ENCODE measurements around the gene ERAP2.
A peak's percentile ranks its signal among the peaks of the same experiment; 100 is the strongest.

Gene ERAP2

GRCh38 chr5:96904054-96904931 lies 28.0 kb downstream of the ERAP2 start:
- no peak overlapping the region for H3K4me3 ChIP-seq (ENCODE audit: low read depth, low read length)
- no peak for TF ChIP-seq CTCF (IDR thresholded peaks at IDR 0.05; ENCODE audit: insufficient read depth, low read depth, low read length, missing control alignments)
- no peak for DNase-seq (ENCODE audit: low read depth)

GRCh38 chr5:96905864-96906263 lies 29.6 kb downstream of the ERAP2 start:
- no peak for DNase-seq (ENCODE audit: low read depth)
- H3K4me3 ChIP-seq (ENCODE audit: low read depth, low read length), result no peak overlapping the region
- TF ChIP-seq CTCF (IDR thresholded peaks at IDR 0.05; ENCODE audit: insufficient read depth, low read depth, low read length, missing control alignments), result no peak

- no peak for DNase-seq (ENCODE audit: low read depth)
- no peak overlapping the region for H3K4me3 ChIP-seq (ENCODE audit: low read depth, low read length)
- TF ChIP-seq CTCF (IDR thresholded peaks at IDR 0.05; ENCODE audit: insufficient read depth, low read depth, low read length, missing control alignments), result no peak
Measured at GRCh38 chr5:96909003-96909402, 32.7 kb downstream of the ERAP2 start.

- TF ChIP-seq CTCF (IDR thresholded peaks at IDR 0.05; ENCODE audit: insufficient read depth, low read depth, low read length, missing control alignments), result no peak
- DNase-seq (ENCODE audit: low read depth), result no peak
- H3K4me3 ChIP-seq (ENCODE audit: low read depth, low read length), result no peak overlapping the region
Measured at GRCh38 chr5:96909435-96909834, 33.1 kb downstream of the ERAP2 start.

GRCh38 chr5:96911139-96911538 lies 34.8 kb downstream of the ERAP2 start:
- DNase-seq (ENCODE audit: low read depth), result no peak
- no peak for TF ChIP-seq CTCF (IDR thresholded peaks at IDR 0.05; ENCODE audit: insufficient read depth, low read depth, low read length, missing control alignments)
- H3K4me3 ChIP-seq (ENCODE audit: low read depth, low read length), result no peak overlapping the region

- DNase-seq (ENCODE audit: low read depth), result no peak
- H3K4me3 ChIP-seq (ENCODE audit: low read depth, low read length), result no peak overlapping the region
- TF ChIP-seq CTCF (IDR thresholded peaks at IDR 0.05; ENCODE audit: insufficient read depth, low read depth, low read length, missing control alignments), result no peak
Measured at GRCh38 chr5:96913233-96913632, 36.9 kb downstream of the ERAP2 start.

- no peak for TF ChIP-seq CTCF (IDR thresholded peaks at IDR 0.05; ENCODE audit: insufficient read depth, low read depth, low read length, missing control alignments)
- DNase-seq (ENCODE audit: low read depth), result peak; percentile 84
- no peak overlapping the region for H3K4me3 ChIP-seq (ENCODE audit: low read depth, low read length)
Measured at GRCh38 chr5:96919754-96920197, 43.5 kb downstream of the ERAP2 start.
